Psoas muscle (tissue), 8 donors: ENCODE measurements around the gene NUP42. TPM values are rescaled to one million over a fixed set of nuclear protein-coding genes. Genes with fewer than 3 reads are reported as not detected.

Experiments used
- ATAC-seq, 4 donors: fragments of 200-7000 bp; cut with Tn5 transposase; one replicate each; pipeline ENCODE4 v1.9.1; 2020; ENCODE audit warnings: moderate library complexity in 3 of 4, mild to moderate bottlenecking in 2 of 4
- DNase-seq, 2 donors: peaks; one replicate each; pipeline ENCODE4 v3.0.0-alpha.2; 2020
- H3K27ac ChIP-seq: fragments of 200-600 bp; one replicate; pipeline ENCODE4 v1.8.0; 2022
- H3K27me3 ChIP-seq, 3 donors: fragments of 200-600 bp in 1 of 3; one replicate each; pipeline versions ENCODE4 v1.6.1 to v1.8.0; 2013 to 2022; ENCODE audit warnings: low read length in 2 of 3, mild to moderate bottlenecking in 2 of 3, moderate library complexity in 1 of 3; ENCODE audit not compliant: insufficient read depth in 3 of 3
- H3K36me3 ChIP-seq, 2 donors: fragments of 200-600 bp in 1 of 2; one replicate each; pipeline versions ENCODE4 v1.6.1 to v1.8.0; 2013 to 2022; ENCODE audit warnings: low read depth in 1 of 2, mild to moderate bottlenecking in 1 of 2, moderate library complexity in 1 of 2; ENCODE audit not compliant: insufficient read depth in 1 of 2
- H3K4me1 ChIP-seq: fragments of 200-600 bp; one replicate; pipeline ENCODE4 v1.8.0; 2022
- H3K4me3 ChIP-seq: fragments of 200-600 bp; one replicate; pipeline ENCODE4 v1.8.0; 2022; ENCODE audit warnings: mild to moderate bottlenecking
- H3K9me3 ChIP-seq: fragments of 200-600 bp; one replicate; pipeline ENCODE4 v1.8.0; 2022
- WGBS, 3 donors: extraction: QIAGEN DNeasy Blood & Tissue Kit; methylation state at CpG; one replicate each; pipeline versions ENCODE4 v1.1.6 to v1.1.7; 2013; 5-methylcytosine and 5-hydroxymethylcytosine counted together
- intact Hi-C, 2 donors: fragments of 100-400 bp; cut with DNase I; formaldehyde crosslinking; loops; one replicate each; pipeline versions ENCODE4 v1.11.0 to v1.14.2; 2022
- polyA plus RNA-seq, 3 donors: library from polyadenylated mRNA; stranded (reverse); fragments of 200-250 nt; gene quantifications; one replicate each; pipeline ENCODE4 v1.2.3, GENCODE V29; 2013
- total RNA-seq, 4 donors: library from RNA; stranded (reverse); fragmentation: NEBNext Ultra II Directional in 2 of 4; extraction: Animal tissue kit (Norgen Biotek cat#: 25700) in 2 of 4; gene quantifications; one replicate each; pipeline versions ENCODE4 v1.2.1 to v1.2.4, GENCODE V29; 2021 to 2023
- TF ChIP-seq, protein P1 (sequence below): fragments of 200-600 bp; IDR thresholded peaks from one replicate; pipeline ENCODE4 v1.8.0; 2022; ENCODE audit warnings: antibody characterized with exemption
- donor health status: healthy with polysubstance abuse.
- donor health status: DM: no; HTN: no; CAD: no; lungs with moderate emphysema.
- donor health status: Bipolar disorder and iron deficiency.
- donor health status: healthy.
- donor health status: DM: yes; HTN: yes; CAD: no.
- donor health status: DM: no; HTN: no; CAD: no.
- donor health status: DM: no; HTN: no; CAD: no.
- donor health status: DM: yes; HTN: yes; CAD: no.

Gene NUP42
- total and polyA plus RNA-seq, 7 donors = 12.8 to 18.3 (median 16.6) TPM

DNA sequence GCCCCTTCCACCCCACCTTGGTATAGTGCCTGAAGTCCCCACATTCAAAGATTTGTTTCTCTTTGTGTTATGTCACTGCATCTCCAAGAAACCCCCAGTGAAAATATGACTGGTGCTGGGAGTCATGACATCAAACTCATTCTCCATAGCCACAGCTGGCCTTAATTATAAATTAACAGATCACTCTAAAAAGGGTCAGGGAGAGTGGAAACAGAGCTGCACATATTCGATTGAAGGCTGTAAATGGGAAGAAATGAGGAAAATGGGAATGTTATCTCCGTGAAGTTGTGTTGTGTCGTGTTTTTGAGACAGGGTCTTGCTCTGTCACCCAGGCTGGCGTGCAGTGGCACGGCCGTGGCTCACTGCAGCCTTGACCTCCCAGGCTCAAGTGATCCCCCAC lies 24.2 kb upstream of the NUP42 start:
- Histone ChIP-seq H3K27ac (no peak overlapping the region), H3K4me1 (peaks cover 4% of the 10 kb centered on the region), H3K36me3 (peaks cover 0 to 22% of the 10 kb centered on the region in 2 donors), H3K27me3 (no peaks in the 10 kb centered on the region), H3K9me3 (no peaks in the 10 kb centered on the region), H3K4me3 (no peak overlapping the region)
- intact Hi-C loops = no loop called here
- no peak for ATAC-seq
- WGBS, 3 donors = 79 to 81% (median 81%) methylated on average over 6 of the region's 6 CpGs
- DNase-seq = no peak
- TF ChIP-seq, protein P1, sequence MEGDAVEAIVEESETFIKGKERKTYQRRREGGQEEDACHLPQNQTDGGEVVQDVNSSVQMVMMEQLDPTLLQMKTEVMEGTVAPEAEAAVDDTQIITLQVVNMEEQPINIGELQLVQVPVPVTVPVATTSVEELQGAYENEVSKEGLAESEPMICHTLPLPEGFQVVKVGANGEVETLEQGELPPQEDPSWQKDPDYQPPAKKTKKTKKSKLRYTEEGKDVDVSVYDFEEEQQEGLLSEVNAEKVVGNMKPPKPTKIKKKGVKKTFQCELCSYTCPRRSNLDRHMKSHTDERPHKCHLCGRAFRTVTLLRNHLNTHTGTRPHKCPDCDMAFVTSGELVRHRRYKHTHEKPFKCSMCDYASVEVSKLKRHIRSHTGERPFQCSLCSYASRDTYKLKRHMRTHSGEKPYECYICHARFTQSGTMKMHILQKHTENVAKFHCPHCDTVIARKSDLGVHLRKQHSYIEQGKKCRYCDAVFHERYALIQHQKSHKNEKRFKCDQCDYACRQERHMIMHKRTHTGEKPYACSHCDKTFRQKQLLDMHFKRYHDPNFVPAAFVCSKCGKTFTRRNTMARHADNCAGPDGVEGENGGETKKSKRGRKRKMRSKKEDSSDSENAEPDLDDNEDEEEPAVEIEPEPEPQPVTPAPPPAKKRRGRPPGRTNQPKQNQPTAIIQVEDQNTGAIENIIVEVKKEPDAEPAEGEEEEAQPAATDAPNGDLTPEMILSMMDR = no peak

DNA sequence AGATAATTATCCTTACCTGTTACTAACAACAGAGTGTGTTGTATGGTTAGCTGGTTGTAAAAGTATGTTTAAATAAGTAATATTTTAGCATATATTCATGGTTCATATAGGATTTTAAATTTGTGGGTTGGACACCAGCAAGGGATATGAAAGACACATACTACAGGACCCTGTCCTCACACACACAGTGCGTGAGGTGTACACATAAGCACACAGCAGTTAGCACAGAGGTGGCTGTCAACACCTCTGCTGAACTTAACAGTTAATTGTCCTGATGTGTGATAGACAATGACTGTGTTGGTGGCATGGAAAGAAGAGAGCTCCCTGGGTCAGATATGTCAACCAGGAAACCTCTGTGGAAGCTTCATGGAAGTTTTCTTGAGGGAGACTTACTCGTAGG lies 23.3 kb upstream of the NUP42 start:
- DNase-seq (no peak), ATAC-seq (no peak)
- intact Hi-C loops = no loop called here
- H3K27me3 ChIP-seq = no peaks in the 10 kb centered on the region
- 97 to 98% (median 98%) methylated on average over 2 of the region's 2 CpGs for WGBS, 3 donors
- no peak overlapping the region for H3K4me3 ChIP-seq
- peaks cover 0 to 13% of the 10 kb centered on the region in 2 donors for H3K36me3 ChIP-seq
- TF ChIP-seq, protein P1 = no peak
- H3K27ac ChIP-seq = no peak overlapping the region
- peaks cover 4% of the 10 kb centered on the region for H3K4me1 ChIP-seq
- H3K9me3 ChIP-seq = no peaks in the 10 kb centered on the region

DNA sequence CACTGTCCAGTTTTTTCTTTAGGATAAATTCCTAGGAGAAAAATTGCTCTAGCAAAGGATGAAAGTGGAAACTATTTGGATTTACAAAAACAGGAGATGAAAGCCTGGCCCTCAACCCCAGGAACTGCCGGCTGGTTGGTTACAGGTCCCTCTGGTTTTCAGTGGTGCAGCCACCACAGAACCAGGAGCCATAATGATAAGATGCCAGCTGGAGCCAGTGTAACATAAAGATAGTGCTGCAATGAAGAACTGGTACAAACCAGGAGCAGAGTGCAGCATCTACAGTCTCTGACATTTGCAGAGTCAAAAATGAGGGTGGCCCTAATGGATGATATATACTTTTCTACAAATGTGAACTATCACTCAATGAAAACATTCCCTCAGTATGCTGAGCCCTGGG lies 20.4 kb upstream of the NUP42 start:
- Histone ChIP-seq H3K9me3 (no peaks in the 10 kb centered on the region), H3K27ac (no peak overlapping the region), H3K4me1 (peaks cover 2% of the 10 kb centered on the region), H3K27me3 (no peaks in the 10 kb centered on the region), H3K36me3 (peaks cover 0 to 9% of the 10 kb centered on the region in 2 donors), H3K4me3 (no peak overlapping the region)
- intact Hi-C loops = no loop called here
- 86 to 94% (median 92%) methylated on average over 1 of the region's 1 CpG for WGBS, 3 donors
- TF ChIP-seq, protein P1 = no peak
- ATAC-seq (no peak), DNase-seq (no peak)

DNA sequence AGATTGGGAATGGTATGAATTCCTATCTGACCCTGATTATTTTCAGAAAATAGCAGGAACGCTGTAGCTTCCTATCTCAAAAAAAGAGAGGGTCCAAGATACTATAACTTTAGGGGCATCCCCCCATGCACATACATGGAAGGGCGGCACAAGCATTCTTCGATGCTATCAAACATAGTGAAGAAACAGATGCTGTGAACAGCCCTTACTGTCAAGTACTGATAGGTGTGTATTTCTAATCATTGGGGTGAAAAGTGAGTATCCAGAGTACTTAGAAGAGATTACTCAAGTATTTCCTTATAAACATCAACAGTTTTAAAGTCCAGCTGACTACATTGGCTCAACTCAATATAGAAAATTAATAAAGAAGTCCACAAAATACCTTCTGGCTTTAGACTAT lies 17.0 kb upstream of the NUP42 start:
- no peak for ATAC-seq
- intact Hi-C loops = no loop called here
- Histone ChIP-seq H3K9me3 (no peaks in the 10 kb centered on the region), H3K27me3 (no peaks in the 10 kb centered on the region), H3K4me3 (no peak overlapping the region), H3K4me1 (no peaks in the 10 kb centered on the region), H3K27ac (no peak overlapping the region), H3K36me3 (peaks cover 0 to 23% of the 10 kb centered on the region in 2 donors)
- TF ChIP-seq, protein P1 = no peak
- no peak for DNase-seq
- WGBS, 3 donors = 98 to 99% (median 98%) methylated on average over 3 of the region's 3 CpGs

DNA sequence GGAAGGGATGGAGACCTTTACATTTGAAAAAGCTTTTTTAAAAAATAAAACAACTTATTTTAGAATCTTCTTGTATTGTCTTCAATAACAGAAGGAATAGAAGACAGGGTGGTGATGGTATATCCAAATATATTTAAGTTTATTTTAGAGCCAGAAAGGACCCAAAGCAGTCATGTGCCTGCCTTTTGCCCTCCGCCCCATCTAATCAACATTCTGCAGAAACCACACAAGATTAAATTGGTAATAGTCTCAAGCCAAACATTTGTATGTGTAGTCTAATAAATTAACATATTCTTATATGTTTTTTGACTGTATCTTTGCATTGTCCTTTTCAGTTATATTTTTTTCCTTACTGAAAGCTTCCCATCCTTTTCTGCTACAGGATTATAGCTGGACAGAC lies 16.5 kb upstream of the NUP42 start:
- H3K9me3 ChIP-seq = no peaks in the 10 kb centered on the region
- intact Hi-C loops = no loop called here
- ATAC-seq = no peak
- no peak overlapping the region for H3K4me3 ChIP-seq
- H3K36me3 ChIP-seq = peaks cover 0 to 23% of the 10 kb centered on the region in 2 donors
- TF ChIP-seq, protein P1 = no peak
- no peaks in the 10 kb centered on the region for H3K4me1 ChIP-seq
- 97 to 100% (median 100%) methylated on average over 1 of the region's 1 CpG for WGBS, 3 donors
- DNase-seq = no peak
- H3K27ac ChIP-seq = no peak overlapping the region
- H3K27me3 ChIP-seq = no peaks in the 10 kb centered on the region
